Smooth muscle cell (in vitro differentiated cells): ENCODE measurements around the gene RNF214. TPM values are rescaled to one million over a fixed set of nuclear protein-coding genes. Genes with fewer than 3 reads are reported as not detected.

ENCODE experiments used
- DNase-seq: peaks from one replicate; lab custom pipeline; 2025; ENCODE audit not compliant: unreplicated experiment; lab: John Stamatoyannopoulos, UW
- H2AFZ ChIP-seq: fragments of 200-600 bp; sonication (generic); 2 replicates; pipeline ENCODE4 v1.6.0; 2016; ENCODE audit warnings: antibody characterized with exemption, low read depth, mild to moderate bottlenecking
- H3F3A ChIP-seq: fragments of 200-600 bp; sonication (generic); 2 replicates; pipeline ENCODE4 v1.6.0; 2017; ENCODE audit warnings: antibody characterized with exemption, low read depth
- H3K27ac ChIP-seq: fragments of 200-600 bp; sonication (generic); 2 replicates; pipeline ENCODE4 v1.5.1; 2016; ENCODE audit warnings: low read depth, mild to moderate bottlenecking
- H3K27me3 ChIP-seq: fragments of 200-600 bp; sonication (generic); 2 replicates; pipeline ENCODE4 v1.6.1; 2016; ENCODE audit warnings: low read depth, mild to moderate bottlenecking
- H3K36me3 ChIP-seq: fragments of 200-600 bp; sonication (generic); 2 replicates; pipeline ENCODE4 v1.5.1; 2016; ENCODE audit warnings: low read depth
- H3K4me1 ChIP-seq: fragments of 200-600 bp; sonication (generic); 2 replicates; pipeline ENCODE4 v1.5.1; 2016; ENCODE audit warnings: low read depth
- H3K4me2 ChIP-seq: fragments of 200-600 bp; sonication (generic); 2 replicates; pipeline ENCODE4 v1.6.0; 2016; ENCODE audit warnings: mild to moderate bottlenecking
- H3K4me3 ChIP-seq: fragments of 200-600 bp; sonication (generic); 2 replicates; pipeline ENCODE4 v1.5.1; 2016; ENCODE audit warnings: mild to moderate bottlenecking
- H3K79me2 ChIP-seq: fragments of 200-600 bp; sonication (generic); 2 replicates; pipeline ENCODE4 v1.6.0; 2016; ENCODE audit warnings: low read depth, mild to moderate bottlenecking
- H3K9ac ChIP-seq: fragments of 200-600 bp; sonication (generic); 2 replicates; pipeline ENCODE4 v1.6.0; 2016; ENCODE audit warnings: low read depth
- H3K9me3 ChIP-seq: fragments of 200-600 bp; sonication (generic); replicated peaks from 2 replicates; pipeline ENCODE4 v1.5.1; 2016; ENCODE audit warnings: low read depth
- H4K20me1 ChIP-seq: fragments of 200-600 bp; sonication (generic); 2 replicates; pipeline ENCODE4 v1.6.0; 2016; ENCODE audit warnings: low read depth
- CTCF ChIP-seq: fragments of 200-600 bp; sonication (generic); IDR thresholded peaks from 2 replicates; pipeline ENCODE4 v1.5.1; 2017; ENCODE audit warnings: borderline replicate concordance, mild to moderate bottlenecking, antibody characterized with exemption; ENCODE audit not compliant: insufficient read depth, poor library complexity, severe bottlenecking
- WGBS: methylation state at CpG from one replicate; pipeline ENCODE4 v1.1.7; 2016; ENCODE audit warnings: low lambda C conversion rate; 5-methylcytosine and 5-hydroxymethylcytosine counted together
- polyA plus RNA-seq: library from polyadenylated mRNA; unstranded; fragments of >200 nt; fragmentation: Nextera tagmentation; extraction: Ambion mirVana; gene quantifications from 2 replicates; pipeline ENCODE4 v1.2.1, GENCODE V29; 2016
- total RNA-seq: library from RNA; depleted of rRNA; stranded (reverse); fragments of >200 nt; gene quantifications from 2 replicates; pipeline ENCODE4 v1.2.3, GENCODE V29; 2014

Gene RNF214
- total and polyA plus RNA-seq, 2 experiments from 2014 or later = 10.9 to 15.8 TPM

DNA sequence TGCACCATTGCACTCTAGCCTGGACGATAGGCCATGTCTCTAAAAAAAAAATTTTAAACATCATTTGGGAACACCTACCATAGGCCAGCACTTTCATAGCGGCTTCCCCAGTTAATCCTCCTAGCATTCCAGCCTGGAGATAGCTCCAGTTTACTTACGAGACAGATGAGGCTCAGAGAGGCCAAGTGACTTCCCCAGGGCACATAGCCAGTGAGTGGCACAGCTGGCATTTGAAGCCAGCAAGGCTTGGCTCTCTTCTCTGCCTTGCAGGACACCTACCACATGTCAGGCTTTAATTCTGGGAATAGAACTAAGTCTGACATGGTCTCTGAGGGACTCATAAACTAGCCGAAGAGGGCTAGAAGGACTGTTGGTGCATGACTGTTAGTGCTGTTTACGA is 38.2 kb upstream of the RNF214 start:
- no peak for DNase-seq
- Histone ChIP-seq H3F3A (peaks cover 7% of the 10 kb centered on the region), H2AFZ (no peak overlapping the region), H4K20me1 (no peaks in the 10 kb centered on the region), H3K9me3 (no peaks in the 10 kb centered on the region), H3K27me3 (no peaks in the 10 kb centered on the region), H3K4me1 (peaks cover 11% of the 10 kb centered on the region), H3K36me3 (no peaks in the 10 kb centered on the region), H3K79me2 (peaks cover 6% of the 10 kb centered on the region), H3K4me3 (no peak overlapping the region), H3K9ac (no peak overlapping the region), H3K27ac (no peak overlapping the region), H3K4me2 (no peak overlapping the region)
- WGBS = 65% methylated on average over 5 of the region's 5 CpGs
- TF ChIP-seq CTCF = no peak

- H3K79me2 ChIP-seq = peaks cover 15% of the 10 kb centered on the region
- H4K20me1 ChIP-seq = peaks cover 5% of the 10 kb centered on the region
- no peak overlapping the region for H2AFZ ChIP-seq
- no peak overlapping the region for H3K4me3 ChIP-seq
- peaks cover 7% of the 10 kb centered on the region for H3F3A ChIP-seq
- DNase-seq = no peak
- H3K27me3 ChIP-seq = no peaks in the 10 kb centered on the region
- no peaks in the 10 kb centered on the region for H3K9me3 ChIP-seq
- no peaks in the 10 kb centered on the region for H3K36me3 ChIP-seq
- no peak for TF ChIP-seq CTCF
- 94% methylated on average over 4 of the region's 4 CpGs for WGBS
- peaks cover 11% of the 10 kb centered on the region for H3K4me1 ChIP-seq
- no peak overlapping the region for H3K27ac ChIP-seq
- H3K4me2 ChIP-seq = no peak overlapping the region
- H3K9ac ChIP-seq = no peak overlapping the region
Observed at GRCh38 chr11:117195258-117195657, 37.2 kb upstream of the RNF214 start.

- H4K20me1 ChIP-seq = peaks cover 10% of the 10 kb centered on the region
- no peak overlapping the region for H3K27ac ChIP-seq
- H3K9ac ChIP-seq = no peak overlapping the region
- H3K9me3 ChIP-seq = no peaks in the 10 kb centered on the region
- H3K4me2 ChIP-seq = no peak overlapping the region
- WGBS = 96% methylated on average over 19 of the region's 19 CpGs
- H2AFZ ChIP-seq = no peak overlapping the region
- no peaks in the 10 kb centered on the region for H3K27me3 ChIP-seq
- H3K4me1 ChIP-seq = peaks cover 16% of the 10 kb centered on the region
- H3K36me3 ChIP-seq = no peaks in the 10 kb centered on the region
- no peak overlapping the region for H3K4me3 ChIP-seq
- DNase-seq = no peak
- peaks cover 11% of the 10 kb centered on the region for H3F3A ChIP-seq
- TF ChIP-seq CTCF = no peak
- peaks cover 20% of the 10 kb centered on the region for H3K79me2 ChIP-seq
Observed at GRCh38 chr11:117195761-117196160, 36.7 kb upstream of the RNF214 start.

DNA sequence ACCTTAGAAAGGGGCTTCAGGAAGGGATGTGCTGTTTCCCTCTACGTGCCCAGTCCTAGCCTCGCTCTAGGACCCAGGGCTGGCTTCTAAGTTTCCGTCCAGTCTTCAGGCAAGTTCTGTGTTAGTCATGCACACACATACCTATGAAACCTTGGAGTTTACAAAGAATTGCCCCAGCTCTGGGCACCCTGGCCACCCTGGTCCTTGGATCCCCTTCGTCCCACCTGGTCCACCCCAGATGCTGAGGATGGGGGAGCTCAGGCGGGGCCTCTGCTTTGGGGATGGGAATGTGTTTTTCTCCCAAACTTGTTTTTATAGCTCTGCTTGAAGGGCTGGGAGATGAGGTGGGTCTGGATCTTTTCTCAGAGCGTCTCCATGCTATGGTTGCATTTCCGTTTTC is 35.5 kb upstream of the RNF214 start:
- no peak for DNase-seq
- peaks cover 23% of the 10 kb centered on the region for H4K20me1 ChIP-seq
- peaks cover 22% of the 10 kb centered on the region for H3F3A ChIP-seq
- H3K27ac ChIP-seq = peak overlapping the region; percentile 79
- H3K4me2 ChIP-seq = no peak overlapping the region
- H3K4me3 ChIP-seq = no peak overlapping the region
- no peaks in the 10 kb centered on the region for H3K9me3 ChIP-seq
- peaks cover 27% of the 10 kb centered on the region for H3K4me1 ChIP-seq
- TF ChIP-seq CTCF = no peak
- H3K36me3 ChIP-seq = no peaks in the 10 kb centered on the region
- no peaks in the 10 kb centered on the region for H3K27me3 ChIP-seq
- peaks cover 33% of the 10 kb centered on the region for H3K79me2 ChIP-seq
- no peak overlapping the region for H3K9ac ChIP-seq
- H2AFZ ChIP-seq = no peak overlapping the region
- WGBS = 86% methylated on average over 7 of the region's 7 CpGs
